ENCODE results near the gene HLA-DQA1.

- TF ChIP-seq CTCF (conservative IDR thresholded peaks at IDR 0.05 in 1 of 2, IDR thresholded peaks at IDR 0.05 in 1 of 2; ENCODE audit: low read depth in 1 of 2, low read length in 2 of 2) (no peak), EZH2 (IDR thresholded peaks at IDR 0.05; ENCODE audit: low read length, missing control alignments) (no peak)
Observed at GRCh38 chr6:32637219-32637880, at the start of gene HLA-DQA1.
